H9 (cell line): Measurements from ENCODE around the gene IGF2BP2. TPM values are rescaled to one million over a fixed set of nuclear protein-coding genes. Genes with fewer than 3 reads are reported as not detected.

Experiments used
- DNase-seq: peaks from one replicate; pipeline ENCODE4 v3.0.0-alpha.2; 2017
- H2AFZ ChIP-seq: one replicate; pipeline ENCODE4 v1.6.1; 2013; ENCODE audit warnings: mild to moderate bottlenecking, low read length, control low read depth, moderate library complexity
- H2AK5ac ChIP-seq: 2 replicates; pipeline ENCODE4 v1.6.1; 2013; ENCODE audit warnings: low read length, control low read depth, mixed read lengths; ENCODE audit not compliant: insufficient read length
- H2BK120ac ChIP-seq: one replicate; pipeline ENCODE4 v1.6.1; 2013; ENCODE audit warnings: low read depth, mild to moderate bottlenecking, low read length, control low read depth, inconsistent platforms; ENCODE audit not compliant: poor library complexity, severe bottlenecking
- H2BK12ac ChIP-seq: 2 replicates; pipeline ENCODE4 v1.6.1; 2013; ENCODE audit warnings: low read length, control low read depth, mixed read lengths, low read depth; ENCODE audit not compliant: insufficient read length
- H2BK15ac ChIP-seq: 2 replicates; pipeline ENCODE4 v1.6.1; 2013; ENCODE audit warnings: low read depth, low read length, control low read depth
- H2BK20ac ChIP-seq: one replicate; pipeline ENCODE4 v1.6.1; 2013; ENCODE audit warnings: low read depth, mild to moderate bottlenecking, low read length, control low read depth, inconsistent platforms; ENCODE audit not compliant: poor library complexity, severe bottlenecking
- H2BK5ac ChIP-seq: 2 replicates; pipeline ENCODE4 v1.6.1; 2013; ENCODE audit warnings: low read length, control low read depth, mixed read lengths; ENCODE audit not compliant: insufficient read length
- H3K14ac ChIP-seq: 2 replicates; pipeline ENCODE4 v1.6.1; 2013; ENCODE audit warnings: low read length, control low read depth; ENCODE audit not compliant: insufficient read depth
- H3K18ac ChIP-seq: 2 replicates; pipeline ENCODE4 v1.6.1; 2013; ENCODE audit warnings: low read depth, mild to moderate bottlenecking, mixed read lengths, low read length, control low read depth; ENCODE audit not compliant: insufficient read length
- H3K23ac ChIP-seq: 2 replicates; pipeline ENCODE4 v1.6.1; 2013; ENCODE audit warnings: low read length, control low read depth, mixed read lengths, low read depth; ENCODE audit not compliant: insufficient read length
- H3K23me2 ChIP-seq: 2 replicates; pipeline ENCODE4 v1.6.1; 2013; ENCODE audit warnings: low read depth, mild to moderate bottlenecking, mixed read lengths, low read length, control low read depth; ENCODE audit not compliant: insufficient read length, poor library complexity, severe bottlenecking
- H3K27ac ChIP-seq: 2 replicates; pipeline ENCODE4 v1.5.1; 2013; ENCODE audit warnings: low read length, control low read depth, mixed read lengths, low read depth; ENCODE audit not compliant: insufficient read length
- H3K27me3 ChIP-seq: 2 replicates; pipeline ENCODE4 v1.6.1; 2013; ENCODE audit warnings: low read length, control low read depth, inconsistent platforms; ENCODE audit not compliant: insufficient read depth
- H3K4ac ChIP-seq: 2 replicates; pipeline ENCODE4 v1.6.1; 2013; ENCODE audit warnings: low read depth, mild to moderate bottlenecking, control low read depth, inconsistent platforms, low read length, moderate library complexity
- H3K4me1 ChIP-seq: 2 replicates; pipeline ENCODE4 v1.6.1; 2013; ENCODE audit warnings: low read length, control low read depth, inconsistent platforms; ENCODE audit not compliant: insufficient read depth
- H3K4me2 ChIP-seq: 2 replicates; pipeline ENCODE4 v1.6.1; 2013; ENCODE audit warnings: low read length, control low read depth, mixed read lengths; ENCODE audit not compliant: insufficient read length, insufficient read depth
- H3K56ac ChIP-seq: 2 replicates; pipeline ENCODE4 v1.6.1; 2013; ENCODE audit warnings: low read depth, mild to moderate bottlenecking, mixed read lengths, low read length, control low read depth; ENCODE audit not compliant: insufficient read length
- H3K79me1 ChIP-seq: 2 replicates; pipeline ENCODE4 v1.6.1; 2013; ENCODE audit warnings: low read depth, mild to moderate bottlenecking, moderate library complexity, low read length, control low read depth, inconsistent platforms; ENCODE audit not compliant: insufficient read depth, poor library complexity, severe bottlenecking
- H3K79me2 ChIP-seq: 2 replicates; pipeline ENCODE4 v1.6.1; 2013; ENCODE audit warnings: low read length, control low read depth, inconsistent platforms; ENCODE audit not compliant: insufficient read depth
- H3K9ac ChIP-seq: 2 replicates; pipeline ENCODE4 v1.6.1; 2013; ENCODE audit warnings: low read length, control low read depth, mixed read lengths; ENCODE audit not compliant: insufficient read length; ENCODE audit errors: extremely low read depth
- H3K9me3 ChIP-seq: one replicate; pipeline ENCODE4 v1.6.1; 2013; ENCODE audit warnings: low read depth, low read length, inconsistent platforms; ENCODE audit not compliant: control insufficient read depth
- H3T11ph ChIP-seq: one replicate; pipeline ENCODE4 v1.6.1; 2013; ENCODE audit warnings: mild to moderate bottlenecking, low read length, control low read depth, inconsistent platforms
- H4K20me1 ChIP-seq: one replicate; pipeline ENCODE4 v1.6.1; 2013; ENCODE audit not compliant: control insufficient read depth, insufficient read length, insufficient read depth
- H4K5ac ChIP-seq: 2 replicates; pipeline ENCODE4 v1.6.1; 2013; ENCODE audit warnings: low read depth, mild to moderate bottlenecking, mixed read lengths, low read length, control low read depth; ENCODE audit not compliant: insufficient read length
- H4K8ac ChIP-seq: replicated peaks from 2 replicates; pipeline ENCODE4 v1.6.1; 2013; ENCODE audit warnings: low read length, control low read depth, mixed read lengths, low read depth; ENCODE audit not compliant: insufficient read length
- H4K91ac ChIP-seq: 2 replicates; pipeline ENCODE4 v1.6.1; 2013; ENCODE audit warnings: low read depth, mild to moderate bottlenecking, moderate library complexity, mixed read lengths, low read length, control low read depth; ENCODE audit not compliant: insufficient read length
- H3K27ac Mint-ChIP-seq, 3 experiments: 2 replicates in 2 of 3; 3 replicates in 1 of 3; pipeline ENCODE4 v1.8.0; 2020 to 2021; ENCODE audit warnings: mixed read lengths in 3 of 3, mild to moderate bottlenecking in 1 of 3, moderate library complexity in 1 of 3
- H3K27me3 Mint-ChIP-seq: 2 replicates; pipeline ENCODE4 v1.8.0; 2021; ENCODE audit warnings: low read depth, mild to moderate bottlenecking, moderate library complexity, mixed read lengths
- H3K36me3 Mint-ChIP-seq, 3 experiments: 2 replicates in 2 of 3; 3 replicates in 1 of 3; pipeline ENCODE4 v1.8.0; 2020 to 2021; ENCODE audit warnings: low read depth in 3 of 3, mixed read lengths in 3 of 3; ENCODE audit not compliant: insufficient read depth in 1 of 3
- H3K4me1 Mint-ChIP-seq, 2 experiments: 2 replicates each; pipeline ENCODE4 v1.8.0; 2020; ENCODE audit warnings: mixed read lengths in 2 of 2
- H3K4me3 Mint-ChIP-seq, 2 experiments: 2 replicates in 1 of 2; 3 replicates in 1 of 2; pipeline ENCODE4 v1.8.0; 2020 to 2021; ENCODE audit warnings: mild to moderate bottlenecking in 2 of 2, mixed read lengths in 2 of 2, moderate library complexity in 1 of 2
- H3K9me3 Mint-ChIP-seq, 2 experiments: 2 replicates in 1 of 2; 3 replicates in 1 of 2; pipeline ENCODE4 v1.8.0; 2020; ENCODE audit warnings: mild to moderate bottlenecking in 2 of 2, mixed read lengths in 2 of 2, moderate library complexity in 1 of 2
- CTCF ChIP-seq: fragments of 200-600 bp; sonication (generic); conservative IDR thresholded peaks from 3 replicates; pipeline ENCODE4 v1.8.0; 2021; ENCODE audit warnings: antibody characterized with exemption, mild to moderate bottlenecking
- WGBS: extraction: QIAGEN DNeasy Blood & Tissue Kit; methylation state at CpG from one replicate; pipeline ENCODE4 v1.1.7; 2013; ENCODE audit warnings: missing lambda C conversion rate, low lambda C conversion rate, mixed read lengths; ENCODE audit not compliant: insufficient read length; ENCODE audit errors: extremely low coverage; 5-methylcytosine and 5-hydroxymethylcytosine counted together
- total RNA-seq: library from RNA; stranded (reverse); gene quantifications from 2 replicates; pipeline ENCODE4 v1.2.1, GENCODE V29; 2021

Gene IGF2BP2
- total RNA-seq, 1 experiment from 2014 or later: 130 TPM

DNA sequence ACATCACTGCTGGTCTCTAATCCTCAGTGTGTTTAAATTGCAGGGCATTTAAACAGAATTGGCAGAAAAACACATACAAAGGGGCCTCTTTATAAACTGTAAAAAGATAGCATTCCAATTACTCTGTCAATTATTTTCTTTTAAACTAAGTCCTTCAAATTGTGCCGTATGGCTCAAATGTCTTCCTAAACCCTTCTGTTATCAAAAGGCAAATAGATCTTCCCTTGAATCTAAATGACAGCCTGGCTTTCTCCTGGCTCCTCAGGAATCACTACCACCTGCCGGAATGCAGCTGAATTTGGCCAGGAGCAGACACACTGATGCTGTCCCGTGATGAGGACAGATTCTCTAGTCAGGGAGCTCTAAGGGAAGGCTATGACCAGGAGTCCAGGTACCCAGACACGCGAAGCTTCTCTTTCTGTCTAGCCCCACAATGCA, 85.6 kb downstream of the IGF2BP2 start:
- Histone ChIP-seq H3K4me1 (peaks cover 6% of the 10 kb centered on the region; the same call in 1 of the 2 replicates), H3K79me1 (peaks cover 3% of the 10 kb centered on the region), H2BK20ac (no peak overlapping the region), H4K20me1 (no peaks in the 10 kb centered on the region), H3K4ac (no peak overlapping the region), H2AK5ac (no peak overlapping the region), H4K5ac (no peak overlapping the region), H3K9me3 (no peaks in the 10 kb centered on the region), H2AFZ (no peak overlapping the region), H3K9ac (no peak overlapping the region), H4K8ac (no peak overlapping the region), H3K14ac (no peak overlapping the region), H3K56ac (no peak overlapping the region), H3K4me2 (no peak overlapping the region), H2BK12ac (no peak overlapping the region), H3K18ac (no peak overlapping the region), H3K27ac (no peak overlapping the region), H4K91ac (no peak overlapping the region), H3K79me2 (peaks cover 6% of the 10 kb centered on the region; the same call in 1 of the 2 replicates), H3K23me2 (no peaks in the 10 kb centered on the region), H3T11ph (no peak overlapping the region), H2BK15ac (no peak overlapping the region), H3K23ac (no peak overlapping the region), H2BK120ac (no peak overlapping the region), H2BK5ac (no peak overlapping the region), H3K27me3 (no peaks in the 10 kb centered on the region)
- no peaks in the 10 kb centered on the region for H3K9me3 Mint-ChIP-seq
- H3K27me3 Mint-ChIP-seq: no peaks in the 10 kb centered on the region
- no peak for DNase-seq
- peak overlapping the region in 2 of 3 experiments; percentile 0 to 79; a peak in 2 of 7 replicates for H3K27ac Mint-ChIP-seq
- TF ChIP-seq CTCF: no peak
- no CpG with 5 or more reads among the region's 5 CpGs for WGBS
- peaks cover 0 to 4% (median 2%) of the 10 kb centered on the region in 3 experiments; a peak in 3 of 7 replicates for H3K36me3 Mint-ChIP-seq
- H3K4me3 Mint-ChIP-seq: no peak overlapping the region
- H3K4me1 Mint-ChIP-seq: peaks cover 29 to 32% of the 10 kb centered on the region in 2 experiments
